Trophoblast cell (in vitro differentiated cells and primary cell): Measurements from ENCODE around the gene RDH5. TPM values are rescaled to one million over a fixed set of nuclear protein-coding genes. Genes with fewer than 3 reads are reported as not detected.

Source experiments
- DNase-seq, 2 donors: peaks; one replicate each; pipeline ENCODE4 v3.0.0-alpha.2; 2016
- H2AFZ ChIP-seq: 2 replicates; pipeline ENCODE4 v1.6.1; 2013; ENCODE audit warnings: low read length, moderate library complexity, mild to moderate bottlenecking; ENCODE audit not compliant: insufficient read depth, poor library complexity
- H2AK5ac ChIP-seq: 2 replicates; pipeline ENCODE4 v1.6.1; 2013; ENCODE audit warnings: mild to moderate bottlenecking, low read length
- H2BK120ac ChIP-seq: 2 replicates; pipeline ENCODE4 v1.6.1; 2013; ENCODE audit warnings: low read length, mild to moderate bottlenecking, moderate library complexity; ENCODE audit not compliant: insufficient read depth, poor library complexity
- H2BK12ac ChIP-seq: 2 replicates; pipeline ENCODE4 v1.6.1; 2013; ENCODE audit warnings: mild to moderate bottlenecking, low read length, moderate library complexity
- H2BK5ac ChIP-seq: 2 replicates; pipeline ENCODE4 v1.6.1; 2013; ENCODE audit warnings: low read length, low read depth, moderate library complexity, mild to moderate bottlenecking; ENCODE audit not compliant: poor library complexity
- H3K14ac ChIP-seq: 2 replicates; pipeline ENCODE4 v1.6.1; 2013; ENCODE audit warnings: mild to moderate bottlenecking, low read length
- H3K18ac ChIP-seq: 2 replicates; pipeline ENCODE4 v1.6.1; 2013; ENCODE audit warnings: mild to moderate bottlenecking, low read length
- H3K23ac ChIP-seq: 2 replicates; pipeline ENCODE4 v1.6.1; 2013; ENCODE audit warnings: low read length
- H3K27ac ChIP-seq: 2 replicates; pipeline ENCODE4 v1.5.1; 2013; ENCODE audit warnings: low read depth, mild to moderate bottlenecking, inconsistent platforms, low read length, moderate library complexity
- H3K27me3 ChIP-seq: 2 replicates; pipeline ENCODE4 v1.6.1; 2013; ENCODE audit warnings: inconsistent platforms, mild to moderate bottlenecking, low read length, moderate library complexity; ENCODE audit not compliant: insufficient read depth
- H3K36me3 ChIP-seq, 2 experiments: 1 replicate in 1 of 2; 2 replicates in 1 of 2; pipeline ENCODE4 v1.6.1; 2013; ENCODE audit warnings: low read length in 2 of 2, mild to moderate bottlenecking in 2 of 2, moderate library complexity in 1 of 2; ENCODE audit not compliant: insufficient read depth in 2 of 2, control insufficient read depth in 1 of 2
- H3K4ac ChIP-seq: 2 replicates; pipeline ENCODE4 v1.6.1; 2013; ENCODE audit warnings: low read depth, mild to moderate bottlenecking, low read length, moderate library complexity
- H3K4me1 ChIP-seq, 2 experiments: 1 replicate in 1 of 2; 2 replicates in 1 of 2; pipeline ENCODE4 v1.6.1; 2013; ENCODE audit warnings: low read length in 2 of 2, mild to moderate bottlenecking in 2 of 2, moderate library complexity in 1 of 2; ENCODE audit not compliant: insufficient read depth in 2 of 2, control insufficient read depth in 1 of 2
- H3K4me2 ChIP-seq: 2 replicates; pipeline ENCODE4 v1.6.1; 2013; ENCODE audit warnings: inconsistent platforms, mild to moderate bottlenecking, low read length, moderate library complexity
- H3K4me3 ChIP-seq: 2 replicates; pipeline ENCODE4 v1.5.1; 2013; ENCODE audit warnings: mild to moderate bottlenecking, low read depth, low read length, inconsistent platforms
- H3K79me1 ChIP-seq: one replicate; pipeline ENCODE4 v1.6.1; 2013; ENCODE audit warnings: low read length
- H3K79me2 ChIP-seq: 2 replicates; pipeline ENCODE4 v1.6.1; 2013; ENCODE audit warnings: low read length, mild to moderate bottlenecking; ENCODE audit not compliant: control insufficient read depth, insufficient read depth, poor library complexity
- H3K9ac ChIP-seq: 2 replicates; pipeline ENCODE4 v1.6.1; 2013; ENCODE audit warnings: mild to moderate bottlenecking, low read length
- H3K9me3 ChIP-seq: 2 replicates; pipeline ENCODE4 v1.6.1; 2013; ENCODE audit warnings: low read depth, mild to moderate bottlenecking, control low read depth, inconsistent platforms, low read length; ENCODE audit not compliant: insufficient read depth
- H4K12ac ChIP-seq: 2 replicates; pipeline ENCODE4 v1.6.1; 2013; ENCODE audit warnings: low read depth, mild to moderate bottlenecking, low read length, moderate library complexity
- H4K8ac ChIP-seq: 2 replicates; pipeline ENCODE4 v1.6.1; 2013; ENCODE audit warnings: low read depth, mild to moderate bottlenecking, low read length, moderate library complexity
- H4K91ac ChIP-seq: one replicate; pipeline ENCODE4 v1.6.1; 2013; ENCODE audit warnings: low read depth, mild to moderate bottlenecking, low read length, moderate library complexity
- WGBS: extraction: QIAGEN DNeasy Blood & Tissue Kit; methylation state at CpG from one replicate; pipeline ENCODE4 v1.1.7; 2013; ENCODE audit warnings: missing lambda C conversion rate; ENCODE audit not compliant: insufficient read length, insufficient coverage; ENCODE audit errors: extremely low coverage; 5-methylcytosine and 5-hydroxymethylcytosine counted together
- polyA plus RNA-seq: library from polyadenylated mRNA; stranded (reverse); fragments of 200-250 nt; gene quantifications from 2 replicates; pipeline ENCODE4 v1.2.3, GENCODE V29; 2013

The RDH5 gene, protein sequence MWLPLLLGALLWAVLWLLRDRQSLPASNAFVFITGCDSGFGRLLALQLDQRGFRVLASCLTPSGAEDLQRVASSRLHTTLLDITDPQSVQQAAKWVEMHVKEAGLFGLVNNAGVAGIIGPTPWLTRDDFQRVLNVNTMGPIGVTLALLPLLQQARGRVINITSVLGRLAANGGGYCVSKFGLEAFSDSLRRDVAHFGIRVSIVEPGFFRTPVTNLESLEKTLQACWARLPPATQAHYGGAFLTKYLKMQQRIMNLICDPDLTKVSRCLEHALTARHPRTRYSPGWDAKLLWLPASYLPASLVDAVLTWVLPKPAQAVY
- 0.81 and 1.4 TPM in 2 replicates for polyA plus RNA-seq

DNA sequence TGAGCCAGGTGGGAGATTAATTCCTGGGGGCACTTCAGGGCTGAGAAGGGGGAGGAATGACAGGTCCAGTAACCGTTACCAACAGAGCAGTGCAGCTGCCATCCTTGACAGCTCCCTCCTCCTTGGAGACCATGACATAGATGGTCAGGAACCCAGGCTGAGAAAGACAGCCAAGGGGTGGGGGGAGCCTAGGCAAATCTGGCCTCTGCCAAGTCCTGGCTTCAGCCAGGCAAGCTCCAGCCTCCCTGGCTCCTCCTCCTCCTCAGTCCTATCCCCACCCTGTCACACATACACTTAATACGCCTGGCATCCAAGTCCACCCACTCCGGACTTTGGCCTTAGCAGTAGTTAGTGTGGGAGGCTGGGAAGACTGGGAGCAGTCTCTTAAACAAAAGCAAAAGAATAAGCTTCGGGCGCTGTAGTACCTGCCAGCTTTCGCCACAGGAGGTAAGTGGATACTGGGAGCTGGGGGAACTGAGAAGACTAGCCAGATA, at the start of gene RDH5:
Gene RDH5 (plus strand): TSS at position 323 of the 494 bp plus-strand sequence. CDS start 792 bp downstream, outside the sequence.
- Histone ChIP-seq H3K4me3 (no peak within 1 kb of the TSS), H3K18ac (no peak within 1 kb of the TSS), H3K9me3 (peaks cover 2% of the 10 kb centered on the region), H4K12ac (no peak within 1 kb of the TSS), H2AFZ (no peak within 1 kb of the TSS), H3K79me2 (no peaks in the 10 kb centered on the region), H3K27ac (no peak within 1 kb of the TSS), H3K36me3 (peaks cover 20 to 21% of the 10 kb centered on the region in 2 experiments), H2BK120ac (no peak within 1 kb of the TSS), H3K9ac (no peak within 1 kb of the TSS), H3K4ac (no peak within 1 kb of the TSS), H2AK5ac (no peak within 1 kb of the TSS), H4K8ac (no peak within 1 kb of the TSS), H3K4me1 (peaks cover 16 to 20% of the 10 kb centered on the region in 2 experiments), H3K23ac (no peak within 1 kb of the TSS), H3K79me1 (peaks cover 8% of the 10 kb centered on the region), H3K4me2 (no peak within 1 kb of the TSS), H3K27me3 (no peaks in the 10 kb centered on the region), H4K91ac (no peak within 1 kb of the TSS), H2BK5ac (no peak within 1 kb of the TSS), H3K14ac (no peak within 1 kb of the TSS), H2BK12ac (no peak within 1 kb of the TSS)
- no CpG with 5 or more reads among the region's 6 CpGs for WGBS
- no peak for DNase-seq

DNA sequence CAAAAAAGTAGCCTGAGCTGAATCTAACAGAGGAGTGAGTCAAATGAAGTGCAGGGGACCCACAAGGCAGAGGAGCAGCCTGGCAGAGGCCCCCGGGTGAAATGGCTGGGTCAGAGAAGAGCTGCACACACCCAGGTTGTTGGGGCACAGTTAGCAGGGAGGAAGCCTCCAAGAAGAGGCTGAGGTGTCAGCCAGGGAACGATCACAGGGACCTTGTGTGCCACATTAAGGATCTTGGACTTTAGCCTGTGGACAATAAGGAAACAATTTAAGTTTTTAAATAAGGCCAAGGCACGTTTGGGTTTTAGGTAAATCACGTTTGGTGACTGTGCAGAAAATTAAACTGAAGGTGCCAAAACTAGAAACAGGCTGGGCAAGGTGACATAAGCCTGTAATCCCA, 48.4 kb upstream of the RDH5 start:
- Histone ChIP-seq H3K79me2 (no peaks in the 10 kb centered on the region), H2BK12ac (no peak overlapping the region), H3K27ac (no peak overlapping the region), H2AK5ac (no peak overlapping the region), H3K9ac (no peak overlapping the region), H3K36me3 (no peaks in the 10 kb centered on the region), H2BK120ac (no peak overlapping the region), H4K12ac (no peak overlapping the region), H2BK5ac (no peak overlapping the region), H3K18ac (no peak overlapping the region), H3K14ac (no peak overlapping the region), H4K8ac (no peak overlapping the region), H2AFZ (no peak overlapping the region), H3K23ac (no peak overlapping the region), H3K79me1 (no peaks in the 10 kb centered on the region), H3K4me1 (no peaks in the 10 kb centered on the region), H3K4me2 (no peak overlapping the region), H3K27me3 (no peaks in the 10 kb centered on the region), H4K91ac (no peak overlapping the region), H3K4ac (no peak overlapping the region), H3K4me3 (no peak overlapping the region), H3K9me3 (no peaks in the 10 kb centered on the region)
- no CpG with 5 or more reads among the region's 4 CpGs for WGBS
- no peak for DNase-seq

DNA sequence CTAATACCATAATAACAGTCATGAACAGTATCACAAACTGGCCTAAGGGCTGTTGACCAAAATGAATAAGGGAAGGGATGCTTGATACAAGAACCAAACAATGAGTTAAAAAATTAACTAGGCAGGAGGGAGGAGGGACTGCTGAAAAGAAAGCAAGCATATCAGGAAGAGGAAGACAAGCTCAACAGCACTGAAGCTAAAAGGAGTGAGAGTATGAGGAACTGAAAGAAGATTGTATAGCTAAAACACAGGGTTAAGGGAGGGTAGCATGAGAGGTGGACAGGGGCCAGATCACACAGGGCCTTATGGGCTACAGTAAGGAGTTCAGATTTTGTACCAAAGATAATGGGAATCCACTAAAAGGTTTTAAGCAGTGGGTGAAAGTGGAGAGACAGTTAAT, 46.6 kb upstream of the RDH5 start:
- no peak overlapping the region for H2AFZ ChIP-seq
- H4K12ac ChIP-seq: no peak overlapping the region
- no peak overlapping the region for H4K91ac ChIP-seq
- H2BK5ac ChIP-seq: no peak overlapping the region
- no peak overlapping the region for H3K9ac ChIP-seq
- no peaks in the 10 kb centered on the region for H3K9me3 ChIP-seq
- no peak overlapping the region for H3K27ac ChIP-seq
- H4K8ac ChIP-seq: no peak overlapping the region
- H3K27me3 ChIP-seq: no peaks in the 10 kb centered on the region
- H3K18ac ChIP-seq: no peak overlapping the region
- H3K79me2 ChIP-seq: no peaks in the 10 kb centered on the region
- no peak overlapping the region for H2BK120ac ChIP-seq
- H3K4me2 ChIP-seq: no peak overlapping the region
- no peak overlapping the region for H3K4ac ChIP-seq
- H3K4me3 ChIP-seq: no peak overlapping the region
- no peak overlapping the region for H3K14ac ChIP-seq
- H3K4me1 ChIP-seq: no peaks in the 10 kb centered on the region
- no peak overlapping the region for H2AK5ac ChIP-seq
- no peak overlapping the region for H2BK12ac ChIP-seq
- H3K79me1 ChIP-seq: no peaks in the 10 kb centered on the region
- H3K23ac ChIP-seq: no peak overlapping the region
- no peaks in the 10 kb centered on the region for H3K36me3 ChIP-seq
- DNase-seq: no peak

DNA sequence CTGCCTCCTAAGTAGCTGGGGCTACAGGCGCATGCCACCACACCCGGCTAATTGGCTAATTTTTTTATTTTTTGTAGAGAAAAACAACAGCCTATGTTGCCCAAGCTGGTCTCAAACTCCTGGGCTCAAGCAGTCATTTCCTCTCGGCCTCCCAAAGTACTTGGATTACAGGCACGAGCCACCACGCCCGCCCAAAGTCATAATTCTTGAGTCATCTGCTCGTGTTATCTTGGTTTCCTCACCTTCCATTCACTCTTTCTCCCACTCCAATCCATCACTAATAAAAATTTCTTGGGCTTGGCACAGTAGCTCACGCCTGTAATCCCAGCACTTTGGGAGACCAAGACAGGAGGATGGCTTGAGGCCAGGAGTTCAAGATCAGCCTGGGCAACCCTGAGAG, 44.5 kb upstream of the RDH5 start:
- Histone ChIP-seq H3K14ac (no peak overlapping the region), H2AK5ac (no peak overlapping the region), H3K4ac (no peak overlapping the region), H3K27ac (no peak overlapping the region), H3K9me3 (no peaks in the 10 kb centered on the region), H2AFZ (no peak overlapping the region), H3K23ac (no peak overlapping the region), H3K9ac (no peak overlapping the region), H4K12ac (no peak overlapping the region), H2BK12ac (no peak overlapping the region), H2BK120ac (no peak overlapping the region), H3K4me3 (no peak overlapping the region), H4K8ac (no peak overlapping the region), H3K27me3 (no peaks in the 10 kb centered on the region), H3K79me1 (no peaks in the 10 kb centered on the region), H3K18ac (no peak overlapping the region), H4K91ac (no peak overlapping the region), H3K36me3 (no peaks in the 10 kb centered on the region), H3K4me1 (no peaks in the 10 kb centered on the region), H3K79me2 (no peaks in the 10 kb centered on the region), H2BK5ac (no peak overlapping the region), H3K4me2 (no peak overlapping the region)
- DNase-seq: no peak
- WGBS: no CpG with 5 or more reads among the region's 8 CpGs
